HEK293 (cell line): Measurements from ENCODE around the gene ACTR3C.

ENCODE experiments used
- CTCF ChIP-seq: fragments of 450-650 bp; formaldehyde crosslinking; IDR thresholded peaks from 2 replicates; pipeline ENCODE4 v1.5.1; 2016; ENCODE audit warnings: missing biosample characterization, missing genetic modification characterization
- GFI1B ChIP-seq: fragments of 450-650 bp; formaldehyde crosslinking; IDR thresholded peaks from 2 replicates; pipeline ENCODE4 v1.5.1; 2016; ENCODE audit warnings: missing biosample characterization, missing genetic modification characterization
- GLIS1 ChIP-seq: fragments of 450-650 bp; formaldehyde crosslinking; IDR thresholded peaks from 2 replicates; pipeline ENCODE4 v1.5.1; 2016; ENCODE audit warnings: missing biosample characterization, missing genetic modification characterization
- MEIS1 ChIP-seq: sonication (generic); formaldehyde crosslinking; IDR thresholded peaks from 2 replicates; pipeline ENCODE4 v1.8.1; 2022; ENCODE audit warnings: missing genetic modification reagents, mild to moderate bottlenecking, borderline replicate concordance
- PATZ1 ChIP-seq: fragments of 450-650 bp; formaldehyde crosslinking; IDR thresholded peaks from 2 replicates; pipeline ENCODE4 v1.5.1; 2016; ENCODE audit warnings: missing biosample characterization, missing genetic modification characterization
- PRDM2 ChIP-seq: fragments of 450-650 bp; formaldehyde crosslinking; IDR thresholded peaks from 2 replicates; pipeline ENCODE4 v1.5.1; 2016; ENCODE audit warnings: missing biosample characterization, missing genetic modification characterization, borderline replicate concordance
- REPIN1 ChIP-seq: fragments of 450-650 bp; formaldehyde crosslinking; IDR thresholded peaks from 2 replicates; pipeline ENCODE4 v1.5.1; 2017; ENCODE audit warnings: missing biosample characterization, missing genetic modification characterization, low read depth
- SP7 ChIP-seq: fragments of 450-650 bp; formaldehyde crosslinking; IDR thresholded peaks from 2 replicates; pipeline ENCODE4 v1.5.1; 2016; ENCODE audit warnings: missing biosample characterization, missing genetic modification characterization
- TRIM28 ChIP-seq: IDR thresholded peaks from 2 replicates; pipeline ENCODE4 v1.6.1; 2011; ENCODE audit warnings: low read length, control low read depth, borderline replicate concordance
- WT1 ChIP-seq: fragments of 450-650 bp; formaldehyde crosslinking; IDR thresholded peaks from 2 replicates; pipeline ENCODE4 v1.5.1; 2016; ENCODE audit warnings: missing biosample characterization, missing genetic modification characterization
- ZBTB10 ChIP-seq: fragments of 450-650 bp; formaldehyde crosslinking; IDR thresholded peaks from 2 replicates; pipeline ENCODE4 v1.5.1; 2016; ENCODE audit warnings: missing biosample characterization, missing genetic modification characterization
- ZBTB17 ChIP-seq: fragments of 450-650 bp; formaldehyde crosslinking; IDR thresholded peaks from 2 replicates; pipeline ENCODE4 v1.5.1; 2016; ENCODE audit warnings: missing biosample characterization, missing genetic modification characterization
- ZBTB21 ChIP-seq: fragments of 450-650 bp; formaldehyde crosslinking; IDR thresholded peaks from 2 replicates; pipeline ENCODE4 v1.5.1; 2017; ENCODE audit warnings: missing biosample characterization, missing genetic modification characterization
- ZBTB48 ChIP-seq: fragments of 450-650 bp; formaldehyde crosslinking; IDR thresholded peaks from 2 replicates; pipeline ENCODE4 v1.5.1; 2016; ENCODE audit warnings: missing biosample characterization, missing genetic modification characterization
- ZBTB8A ChIP-seq: fragments of 450-650 bp; formaldehyde crosslinking; IDR thresholded peaks from 2 replicates; pipeline ENCODE4 v1.5.1; 2016; ENCODE audit warnings: missing biosample characterization, missing genetic modification characterization
- ZFHX2 ChIP-seq: fragments of 450-650 bp; formaldehyde crosslinking; conservative IDR thresholded peaks from 2 replicates; pipeline ENCODE4 v1.5.1; 2016; ENCODE audit warnings: missing biosample characterization, missing genetic modification characterization
- ZNF10 ChIP-seq: fragments of 450-650 bp; formaldehyde crosslinking; IDR thresholded peaks from 2 replicates; pipeline ENCODE4 v1.5.1; 2017; ENCODE audit warnings: missing biosample characterization, missing genetic modification characterization
- ZNF112 ChIP-seq: fragments of 450-650 bp; formaldehyde crosslinking; IDR thresholded peaks from 2 replicates; pipeline ENCODE4 v1.5.0; 2017; ENCODE audit warnings: missing biosample characterization, missing genetic modification characterization
- ZNF133 ChIP-seq: fragments of 450-650 bp; formaldehyde crosslinking; IDR thresholded peaks from 2 replicates; pipeline ENCODE4 v1.5.1; 2016; ENCODE audit warnings: missing biosample characterization, missing genetic modification characterization
- ZNF23 ChIP-seq: fragments of 450-650 bp; formaldehyde crosslinking; IDR thresholded peaks from 2 replicates; pipeline ENCODE4 v1.5.1; 2016; ENCODE audit warnings: missing biosample characterization, missing genetic modification characterization, borderline replicate concordance
- ZNF341 ChIP-seq: fragments of 450-650 bp; formaldehyde crosslinking; IDR thresholded peaks from 2 replicates; pipeline ENCODE4; 2016; ENCODE audit warnings: low read depth, missing biosample characterization, missing genetic modification characterization
- ZNF394 ChIP-seq: fragments of 450-650 bp; formaldehyde crosslinking; IDR thresholded peaks from 2 replicates; pipeline ENCODE4 v1.5.1; 2016; ENCODE audit warnings: missing biosample characterization, missing genetic modification characterization, mild to moderate bottlenecking, moderate library complexity, borderline replicate concordance
- ZNF610 ChIP-seq: fragments of 450-650 bp; formaldehyde crosslinking; IDR thresholded peaks from 2 replicates; pipeline ENCODE4 v1.5.1; 2016; ENCODE audit warnings: missing biosample characterization, missing genetic modification characterization, borderline replicate concordance
- ZNF704 ChIP-seq: fragments of 450-650 bp; formaldehyde crosslinking; IDR thresholded peaks from 2 replicates; pipeline ENCODE4 v1.5.1; 2016; ENCODE audit warnings: missing biosample characterization, missing genetic modification characterization
- ZNF792 ChIP-seq: fragments of 450-650 bp; formaldehyde crosslinking; IDR thresholded peaks from 2 replicates; pipeline ENCODE4 v1.5.1; 2016; ENCODE audit warnings: missing biosample characterization, missing genetic modification characterization
- ZNF843 ChIP-seq: fragments of 450-650 bp; formaldehyde crosslinking; IDR thresholded peaks from 2 replicates; pipeline ENCODE4 v1.5.1; 2016; ENCODE audit warnings: missing biosample characterization, missing genetic modification characterization

ACTR3C gene

GRCh38 chr7:150368884-150369747 is 45.8 kb upstream of the ACTR3C start (continued):
- TF ChIP-seq PRDM2 (tag by site-specific recombination) (no peak), SP7 (peak; percentile 57), ZBTB48 (tag by site-specific recombination) (no peak), ZBTB8A (no peak), ZNF341 (peak; percentile 76), ZFHX2 (tag by site-specific recombination) (peak; percentile 74), ZNF23 (no peak), ZBTB17 (tag by site-specific recombination) (peak; percentile 69; the same call in 1 of the 2 replicates), MEIS1 (CRISPR knock-in tag) (no peak), ZBTB21 (tag by site-specific recombination) (no peak), ZBTB10 (tag by site-specific recombination) (peak; percentile 25; the same call in 1 of the 2 replicates), ZNF133 (tag by site-specific recombination) (no peak), TRIM28 (no peak), ZNF843 (tag by site-specific recombination) (no peak), CTCF (tag by site-specific recombination) (no peak), ZNF10 (tag by site-specific recombination) (no peak), ZNF394 (tag by site-specific recombination) (peak; percentile 35; the same call in 1 of the 2 replicates), ZNF610 (tag by site-specific recombination) (0 out of 2 replicates have a peak, but pooled peaks have one; percentile 38), ZNF704 (tag by site-specific recombination) (no peak), PATZ1 (peak; percentile 63), ZNF112 (no peak), ZNF792 (no peak; the same call in 1 of the 2 replicates), GFI1B (no peak), REPIN1 (tag by site-specific recombination) (no peak), GLIS1 (tag by site-specific recombination) (peak; percentile 17; the same call in 1 of the 2 replicates), WT1 (tag by site-specific recombination) (no peak)
